Endothelial cell of umbilical vein (primary cell): ENCODE data around the gene TUBGCP2. TPM values are rescaled to one million over a fixed set of nuclear protein-coding genes. Genes with fewer than 3 reads are reported as not detected.

Source experiments
- BruUV-seq: library from RNA; stranded (reverse); fragments of 400-500 nt; replicated peaks from 2 replicates; lab custom pipeline; 2021; lab: Mats Ljungman, UMichigan
- CTCF ChIA-PET: fragments of 300-600, 350-600 bp; sonication (Branson Sonifier 250); formaldehyde crosslinking; loops from one replicate; lab custom pipeline; 2021; ENCODE audit warnings: antibody characterized with exemption, inconsistent platforms; lab: Charles Lee
- POLR2A ChIA-PET: fragments of 300-600, 350-600 bp; sonication (Branson Sonifier 250); formaldehyde crosslinking; loops from one replicate; lab custom pipeline; 2021; ENCODE audit warnings: antibody characterized with exemption, inconsistent platforms; lab: Charles Lee
- DNase-seq: peaks from one replicate; pipeline ENCODE4 v3.0.0-alpha.2; 2011; ENCODE audit warnings: low read depth, low spot score
- FAIRE-seq: peaks from 2 replicates; lab custom pipeline; 2011; peaks lifted over from hg19 to GRCh38; lab: Jason Lieb, UNC
- H2AFZ ChIP-seq: 2 replicates; pipeline ENCODE4 v1.6.0; 2012; ENCODE audit warnings: low read depth, low read length, control low read depth, inconsistent platforms
- H3K27ac ChIP-seq: 2 replicates; pipeline ENCODE4 v1.5.1; 2011; ENCODE audit warnings: low read depth, mild to moderate bottlenecking, control low read depth, low read length, moderate library complexity; ENCODE audit not compliant: insufficient read depth
- H3K27me3 ChIP-seq, 2 experiments: 2 replicates each; pipeline versions ENCODE4 v1.6.0 to v1.6.1; 2011; ENCODE audit warnings: low read length in 2 of 2, mixed read lengths in 1 of 2; ENCODE audit not compliant: control insufficient read depth in 2 of 2, insufficient read depth in 2 of 2
- H3K36me3 ChIP-seq, 2 experiments: 2 replicates in 1 of 2; 3 replicates in 1 of 2; pipeline ENCODE4 v1.5.1; 2011; ENCODE audit warnings: low read length in 2 of 2, mild to moderate bottlenecking in 1 of 2, moderate library complexity in 1 of 2; ENCODE audit not compliant: control insufficient read depth in 2 of 2, insufficient read depth in 2 of 2; ENCODE audit errors: extremely low read depth in 1 of 2
- H3K4me1 ChIP-seq: 3 replicates; pipeline ENCODE4 v1.5.1; 2011; ENCODE audit warnings: mild to moderate bottlenecking, low read length; ENCODE audit not compliant: control insufficient read depth, insufficient read depth; ENCODE audit errors: extremely low read depth
- H3K4me2 ChIP-seq: 2 replicates; pipeline ENCODE4 v1.6.1; 2011; ENCODE audit warnings: low read length, control low read depth, mixed read lengths; ENCODE audit not compliant: insufficient read depth
- H3K4me3 ChIP-seq, 3 experiments: fragments of 200-600 bp in 1 of 3; sonication (generic), shearing (Covaris generic) in 1 of 3; replicated peaks in 1 of 3; 2 replicates each; pipeline ENCODE4 v1.5.1; 2011 to 2016; ENCODE audit warnings: control low read depth in 3 of 3, low read length in 3 of 3, mild to moderate bottlenecking in 2 of 3, inconsistent platforms in 1 of 3, low read depth in 1 of 3, moderate library complexity in 1 of 3; ENCODE audit not compliant: insufficient read depth in 1 of 3
- H3K79me2 ChIP-seq: 2 replicates; pipeline ENCODE4 v1.6.0; 2012; ENCODE audit warnings: low read length, inconsistent platforms; ENCODE audit not compliant: control insufficient read depth, insufficient read depth
- H3K9ac ChIP-seq: replicated peaks from 2 replicates; pipeline ENCODE3; 2011; ENCODE audit warnings: low read length, control low read depth; ENCODE audit not compliant: insufficient read depth; ENCODE audit errors: extremely low read depth
- H3K9me1 ChIP-seq: replicated peaks from 3 replicates; pipeline ENCODE4 v1.6.0; 2011; ENCODE audit warnings: mild to moderate bottlenecking, low read length; ENCODE audit not compliant: control insufficient read depth, insufficient read depth; ENCODE audit errors: extremely low read depth
- H3K9me3 ChIP-seq: replicated peaks from 2 replicates; pipeline ENCODE4 v1.5.1; 2012; ENCODE audit warnings: low read length, inconsistent platforms; ENCODE audit not compliant: control insufficient read depth, insufficient read depth
- H4K20me1 ChIP-seq: replicated peaks from 2 replicates; pipeline ENCODE3; 2011; ENCODE audit warnings: mild to moderate bottlenecking, low read length; ENCODE audit not compliant: control insufficient read depth, insufficient read depth; ENCODE audit errors: extremely low read depth
- EZH2 ChIP-seq: IDR thresholded peaks from 2 replicates; pipeline ENCODE4 v1.6.1; 2012; ENCODE audit warnings: borderline replicate concordance, low read depth, mild to moderate bottlenecking, moderate library complexity, low read length, inconsistent platforms; ENCODE audit not compliant: severe bottlenecking
- FOS ChIP-seq: IDR thresholded peaks from 2 replicates; pipeline ENCODE4 v1.6.1; 2011; ENCODE audit warnings: mild to moderate bottlenecking, low read length, moderate library complexity, borderline replicate concordance; ENCODE audit not compliant: insufficient read depth
- GATA2 ChIP-seq: IDR thresholded peaks from 2 replicates; pipeline ENCODE4 v1.7.0; 2011; ENCODE audit warnings: low read depth, mild to moderate bottlenecking, moderate library complexity, mixed read lengths, low read length; ENCODE audit not compliant: insufficient read length, insufficient read depth
- JUN ChIP-seq: IDR thresholded peaks from 2 replicates; pipeline ENCODE4 v1.6.1; 2011; ENCODE audit warnings: borderline replicate concordance, low read depth; ENCODE audit not compliant: insufficient read length, insufficient read depth
- MAX ChIP-seq: IDR thresholded peaks from 2 replicates; pipeline ENCODE4 v1.6.1; 2011; ENCODE audit not compliant: insufficient read depth, insufficient read length
- MYC ChIP-seq: IDR thresholded peaks from one replicate; pipeline ENCODE4 v1.6.1; 2011; ENCODE audit warnings: mild to moderate bottlenecking, low read depth, low read length
- POLR2A ChIP-seq: IDR thresholded peaks from 2 replicates; pipeline ENCODE4 v1.6.1; 2012; ENCODE audit warnings: low read depth, mild to moderate bottlenecking, control low read depth, low read length
- POLR2AphosphoS5 ChIP-seq: IDR thresholded peaks from 2 replicates; pipeline ENCODE4 v1.6.1; 2012; ENCODE audit warnings: low read depth, mild to moderate bottlenecking, control low read depth, low read length, moderate library complexity; ENCODE audit not compliant: insufficient read depth
- dilution Hi-C: fragments of 300-500 bp; cut with MboI; formaldehyde crosslinking; loops from one replicate; pipeline ENCODE4 v1.15.0; 2019; ENCODE audit warnings: low sequenced_read_pairs; ENCODE audit not compliant: extremely low pct_ligation_motif_present
- intact Hi-C: fragments of 100-400 bp; cut with micrococcal nuclease; formaldehyde crosslinking; loops from one replicate; pipeline ENCODE4 v1.10.0; 2022
- polyA plus RNA-seq, 4 experiments: library from polyadenylated mRNA; depleted of rRNA in 3 of 4; stranded (reverse) in 3 of 4; unstranded in 1 of 4; fragments of >200 nt; gene quantifications; 2 replicates each; pipeline versions ENCODE4 v1.2.1 to v1.2.3, GENCODE V29; 2011 to 2012; ENCODE audit warnings: missing spikeins in 1 of 4
- total RNA-seq: library from RNA; stranded (reverse); gene quantifications from 2 replicates; pipeline ENCODE4 v1.2.3, GENCODE V29; 2021
- TF ChIP-seq, protein P1 (sequence below), 2 donors: IDR thresholded peaks; 1 replicate in 1 of 2; 2 replicates in 1 of 2; pipeline ENCODE4 v1.5.1; 2011; ENCODE audit warnings: low read length in 2 of 2, mild to moderate bottlenecking in 2 of 2, moderate library complexity in 2 of 2, control low read depth in 1 of 2, inconsistent platforms in 1 of 2, low read depth in 1 of 2; ENCODE audit not compliant: insufficient read depth in 1 of 2; ENCODE audit errors: extremely low read depth in 1 of 2

TUBGCP2 gene
- total and polyA plus RNA-seq, 2 donors (not counting 3 experiments of a cell fraction or from before 2014, with no cell fraction given), result 37.1 to 53.1 TPM

- BruUV-seq, result no TSS peak
- TF ChIP-seq POLR2A (no peak), EZH2 (peak; percentile 72)
- no peaks in the 10 kb centered on the region for H3K36me3 ChIP-seq
- H3K4me3 ChIP-seq, result no peak within 1 kb of the TSS
- peaks cover 17 to 36% of the 10 kb centered on the region in 2 experiments for H3K27me3 ChIP-seq
- dilution Hi-C loops (no loop called here), intact Hi-C loops (no loop called here)
- no peaks in the 10 kb centered on the region for H3K9me1 ChIP-seq
- DNase-seq (no peak), FAIRE-seq (no peak)
- ChIA-PET CTCF (no interaction called here), POLR2A (no interaction called here)
- H2AFZ ChIP-seq, result no peak within 1 kb of the TSS
- H3K9me3 ChIP-seq, result no peaks in the 10 kb centered on the region
- no peaks in the 10 kb centered on the region for H3K4me1 ChIP-seq
- H3K9ac ChIP-seq, result no peak within 1 kb of the TSS
- H3K79me2 ChIP-seq, result no peaks in the 10 kb centered on the region
- no peak within 1 kb of the TSS for H3K27ac ChIP-seq
- H3K4me2 ChIP-seq, result no peak within 1 kb of the TSS
- no peaks in the 10 kb centered on the region for H4K20me1 ChIP-seq
Observed at GRCh38 chr10:133336577-133337369, 28.1 kb upstream of the TUBGCP2 start, which contains the start of gene CALY. CALY (minus strand) TSS chr10:133336896; CDS start chr10:133328989, 7,907 bp downstream.

DNA sequence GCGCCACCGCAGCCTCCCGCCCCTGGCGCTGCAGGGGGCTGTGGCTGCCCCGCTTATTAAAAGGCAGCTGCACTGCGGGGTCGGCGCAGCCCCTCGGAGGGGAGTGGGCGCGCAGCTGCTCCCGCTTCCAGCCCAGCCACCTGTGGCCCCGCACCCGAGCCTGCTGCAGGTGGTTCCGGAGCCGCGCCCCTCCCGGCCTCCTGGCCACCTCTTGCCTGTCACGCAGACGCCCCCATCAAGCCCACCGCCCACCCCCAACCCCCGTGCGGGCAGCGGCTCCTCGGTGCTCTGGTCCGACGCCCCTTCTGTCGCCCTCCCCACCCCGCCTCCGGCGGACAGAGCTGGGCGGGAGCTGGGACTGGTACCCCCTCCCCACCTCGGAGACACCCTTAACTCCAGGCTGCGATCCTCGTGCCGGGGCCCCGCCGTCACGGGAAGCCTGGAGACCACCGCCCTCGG, 27.5 kb upstream of the TUBGCP2 start:
- H3K9me1 ChIP-seq, result no peaks in the 10 kb centered on the region
- intact Hi-C loops, result no loop called here
- DNase-seq (no peak), FAIRE-seq (no peak)
- H3K27me3 ChIP-seq, result peaks cover 19 to 37% of the 10 kb centered on the region in 2 experiments
- H3K9me3 ChIP-seq, result no peaks in the 10 kb centered on the region
- POLR2A ChIA-PET, result no interaction called here
- no peaks in the 10 kb centered on the region for H3K4me1 ChIP-seq
- TF ChIP-seq POLR2A (no peak), JUN (no peak), GATA2 (no peak), MYC (no peak), MAX (no peak), POLR2AphosphoS5 (no peak), EZH2 (no peak), FOS (no peak)
- TF ChIP-seq, protein P1, sequence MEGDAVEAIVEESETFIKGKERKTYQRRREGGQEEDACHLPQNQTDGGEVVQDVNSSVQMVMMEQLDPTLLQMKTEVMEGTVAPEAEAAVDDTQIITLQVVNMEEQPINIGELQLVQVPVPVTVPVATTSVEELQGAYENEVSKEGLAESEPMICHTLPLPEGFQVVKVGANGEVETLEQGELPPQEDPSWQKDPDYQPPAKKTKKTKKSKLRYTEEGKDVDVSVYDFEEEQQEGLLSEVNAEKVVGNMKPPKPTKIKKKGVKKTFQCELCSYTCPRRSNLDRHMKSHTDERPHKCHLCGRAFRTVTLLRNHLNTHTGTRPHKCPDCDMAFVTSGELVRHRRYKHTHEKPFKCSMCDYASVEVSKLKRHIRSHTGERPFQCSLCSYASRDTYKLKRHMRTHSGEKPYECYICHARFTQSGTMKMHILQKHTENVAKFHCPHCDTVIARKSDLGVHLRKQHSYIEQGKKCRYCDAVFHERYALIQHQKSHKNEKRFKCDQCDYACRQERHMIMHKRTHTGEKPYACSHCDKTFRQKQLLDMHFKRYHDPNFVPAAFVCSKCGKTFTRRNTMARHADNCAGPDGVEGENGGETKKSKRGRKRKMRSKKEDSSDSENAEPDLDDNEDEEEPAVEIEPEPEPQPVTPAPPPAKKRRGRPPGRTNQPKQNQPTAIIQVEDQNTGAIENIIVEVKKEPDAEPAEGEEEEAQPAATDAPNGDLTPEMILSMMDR (IDR thresholded peaks at IDR 0.05; ENCODE audit: extremely low read depth in 1 of 2, insufficient read depth in 1 of 2, low read depth in 1 of 2, low read length in 2 of 2), result no peak
- dilution Hi-C loops, result no loop called here
- H2AFZ ChIP-seq, result no peak overlapping the region
- no peak overlapping the region for H3K9ac ChIP-seq
- H3K36me3 ChIP-seq, result no peaks in the 10 kb centered on the region
- no TSS peak for BruUV-seq
- CTCF ChIA-PET, result no interaction called here
- H3K79me2 ChIP-seq, result no peaks in the 10 kb centered on the region
- H3K27ac ChIP-seq, result no peak overlapping the region
- H3K4me3 ChIP-seq, result no peak overlapping the region
- H3K4me2 ChIP-seq, result no peak overlapping the region
- no peaks in the 10 kb centered on the region for H4K20me1 ChIP-seq
